RWPE2 (cell line): Measurements from ENCODE around the gene VTI1A.
"Not testable (repeated sequence)": the region's sequence is repeated elsewhere in the genome, so short reads cannot be mapped to it uniquely, and the experiment has no call there.

Experiments
- ATAC-seq: fragments of 200-7000 bp; cut with Tn5 transposase; 3 replicates; pipeline ENCODE4 v1.9.1; 2021; ENCODE audit warnings: low read depth
- DNase-seq: peaks from one replicate; pipeline ENCODE4 v3.0.0-alpha.2; 2020; ENCODE audit warnings: low spot score
- H3K27ac ChIP-seq: fragments of 450-650 bp; 2 replicates; pipeline ENCODE4 v1.5.1; 2017; ENCODE audit warnings: mild to moderate bottlenecking; ENCODE audit not compliant: poor library complexity, severe bottlenecking
- H3K27me3 ChIP-seq: fragments of 250-450 bp; sonication (Bioruptor Pico); 2 replicates; pipeline ENCODE4 v1.5.1; 2021; ENCODE audit warnings: mild to moderate bottlenecking, moderate library complexity; ENCODE audit not compliant: insufficient read depth, poor library complexity, severe bottlenecking
- H3K36me3 ChIP-seq: fragments of 250-450 bp; sonication (Bioruptor Pico); 2 replicates; pipeline ENCODE4 v1.5.1; 2020; ENCODE audit warnings: low read depth, mild to moderate bottlenecking, moderate library complexity
- H3K4me1 ChIP-seq: fragments of 250-450 bp; sonication (Bioruptor Pico); 2 replicates; pipeline ENCODE4 v1.5.1; 2021; ENCODE audit warnings: mild to moderate bottlenecking, moderate library complexity; ENCODE audit not compliant: insufficient read depth, poor library complexity, severe bottlenecking
- H3K4me3 ChIP-seq: fragments of 250-450 bp; sonication (Bioruptor Pico); 2 replicates; pipeline ENCODE4 v1.5.1; 2021; ENCODE audit warnings: mild to moderate bottlenecking, moderate library complexity; ENCODE audit not compliant: severe bottlenecking
- H3K9me3 ChIP-seq: fragments of 250-450 bp; sonication (Bioruptor Pico); 2 replicates; pipeline ENCODE4 v1.5.1; 2021; ENCODE audit warnings: mild to moderate bottlenecking, moderate library complexity; ENCODE audit not compliant: severe bottlenecking
- TF ChIP-seq, protein P1 (sequence below): fragments of 450-650 bp; IDR thresholded peaks from one replicate; pipeline ENCODE4 v1.5.1; 2017; ENCODE audit warnings: mild to moderate bottlenecking, moderate library complexity; ENCODE audit not compliant: poor library complexity, severe bottlenecking

The VTI1A gene

DNA sequence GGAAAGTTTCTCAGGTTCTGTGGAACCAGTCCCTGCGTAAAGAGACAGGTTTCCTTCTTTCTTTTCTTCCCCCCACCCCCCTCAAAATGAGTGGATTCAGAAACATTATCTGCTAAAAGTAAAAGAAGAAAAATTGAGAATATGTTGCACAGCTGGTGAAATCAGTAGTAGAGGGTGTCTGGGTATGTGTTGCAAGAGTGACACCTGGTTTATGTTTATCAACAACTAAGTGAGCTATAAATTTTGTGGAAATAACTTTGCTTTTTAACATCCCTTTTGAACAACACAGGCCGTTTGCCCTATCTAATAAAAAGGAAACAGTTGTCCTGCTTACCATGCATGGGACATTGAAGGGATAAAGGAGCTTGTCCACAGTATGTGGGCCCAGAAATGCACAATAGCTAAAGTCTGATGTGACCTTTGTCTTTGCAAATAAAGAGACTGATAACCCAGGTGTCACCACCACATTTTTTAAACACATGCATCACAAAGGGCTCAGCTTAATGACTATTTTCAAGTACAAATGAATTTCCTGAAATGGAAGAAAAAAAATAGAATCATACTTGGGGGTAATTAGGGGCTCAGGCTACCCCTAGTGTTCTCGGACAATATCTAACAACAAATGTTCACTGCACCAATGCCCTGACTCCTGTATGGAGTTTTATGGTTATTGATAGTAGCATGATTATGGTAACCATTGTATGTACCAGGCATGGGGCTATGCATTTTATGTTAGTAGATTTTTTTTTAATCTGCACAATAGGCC lies 281.3 kb downstream of the VTI1A start:
- no peaks in the 10 kb centered on the region for H3K9me3 ChIP-seq
- ATAC-seq (no peak), DNase-seq (no peak)
- H3K27ac ChIP-seq = no peak overlapping the region
- TF ChIP-seq, protein P1, sequence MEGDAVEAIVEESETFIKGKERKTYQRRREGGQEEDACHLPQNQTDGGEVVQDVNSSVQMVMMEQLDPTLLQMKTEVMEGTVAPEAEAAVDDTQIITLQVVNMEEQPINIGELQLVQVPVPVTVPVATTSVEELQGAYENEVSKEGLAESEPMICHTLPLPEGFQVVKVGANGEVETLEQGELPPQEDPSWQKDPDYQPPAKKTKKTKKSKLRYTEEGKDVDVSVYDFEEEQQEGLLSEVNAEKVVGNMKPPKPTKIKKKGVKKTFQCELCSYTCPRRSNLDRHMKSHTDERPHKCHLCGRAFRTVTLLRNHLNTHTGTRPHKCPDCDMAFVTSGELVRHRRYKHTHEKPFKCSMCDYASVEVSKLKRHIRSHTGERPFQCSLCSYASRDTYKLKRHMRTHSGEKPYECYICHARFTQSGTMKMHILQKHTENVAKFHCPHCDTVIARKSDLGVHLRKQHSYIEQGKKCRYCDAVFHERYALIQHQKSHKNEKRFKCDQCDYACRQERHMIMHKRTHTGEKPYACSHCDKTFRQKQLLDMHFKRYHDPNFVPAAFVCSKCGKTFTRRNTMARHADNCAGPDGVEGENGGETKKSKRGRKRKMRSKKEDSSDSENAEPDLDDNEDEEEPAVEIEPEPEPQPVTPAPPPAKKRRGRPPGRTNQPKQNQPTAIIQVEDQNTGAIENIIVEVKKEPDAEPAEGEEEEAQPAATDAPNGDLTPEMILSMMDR = no peak
- no peaks in the 10 kb centered on the region for H3K27me3 ChIP-seq
- no peak overlapping the region for H3K4me3 ChIP-seq
- peaks cover 10% of the 10 kb centered on the region for H3K4me1 ChIP-seq
- H3K36me3 ChIP-seq = no peaks in the 10 kb centered on the region

GRCh38 chr10:112728997-112729396 lies 282.0 kb downstream of the VTI1A start:
- no peaks in the 10 kb centered on the region for H3K36me3 ChIP-seq
- H3K27me3 ChIP-seq = no peaks in the 10 kb centered on the region
- DNase-seq (no peak), ATAC-seq (no peak)
- no peak overlapping the region for H3K27ac ChIP-seq
- no peaks in the 10 kb centered on the region for H3K9me3 ChIP-seq
- TF ChIP-seq, protein P1 = no peak
- H3K4me1 ChIP-seq = peaks cover 10% of the 10 kb centered on the region
- no peak overlapping the region for H3K4me3 ChIP-seq

DNA sequence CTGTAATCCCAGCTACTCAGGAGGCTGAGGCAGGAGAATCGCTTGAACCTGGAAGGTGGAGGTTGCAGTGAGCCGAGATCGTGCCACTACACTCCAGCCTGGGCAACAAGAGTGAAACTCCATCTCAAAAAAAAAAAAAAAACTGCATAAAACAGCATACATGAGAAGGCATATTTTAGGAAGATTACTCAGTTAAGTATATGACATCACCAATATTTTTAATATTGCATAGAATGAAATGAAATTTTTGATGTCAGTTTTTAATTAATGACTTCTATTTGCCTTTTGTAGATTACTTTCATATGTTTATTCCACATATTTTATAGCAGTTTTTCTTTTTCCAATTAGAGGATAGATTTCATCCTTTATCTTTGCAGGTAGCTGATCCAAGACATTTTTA lies 284.4 kb downstream of the VTI1A start:
- not testable (repeated sequence) for H3K4me1 ChIP-seq, ATAC-seq, H3K27me3 ChIP-seq, H3K36me3 ChIP-seq, H3K9me3 ChIP-seq, DNase-seq, H3K4me3 ChIP-seq
- peak overlapping the region; percentile 43 for H3K27ac ChIP-seq

GRCh38 chr10:112732277-112732921 lies 285.4 kb downstream of the VTI1A start:
- peak; percentile 86 for ATAC-seq
- Histone ChIP-seq H3K36me3 (no peaks in the 10 kb centered on the region), H3K27ac (peak overlapping the region; percentile 43), H3K4me3 (no peak overlapping the region), H3K9me3 (no peaks in the 10 kb centered on the region), H3K4me1 (peaks cover 10% of the 10 kb centered on the region), H3K27me3 (no peaks in the 10 kb centered on the region)
- TF ChIP-seq, protein P1 = no peak
- no peak for DNase-seq

- DNase-seq (no peak), ATAC-seq (no peak)
- no peaks in the 10 kb centered on the region for H3K36me3 ChIP-seq
- peaks cover 10% of the 10 kb centered on the region for H3K4me1 ChIP-seq
- TF ChIP-seq, protein P1 = no peak
- H3K27ac ChIP-seq = no peak overlapping the region
- no peaks in the 10 kb centered on the region for H3K9me3 ChIP-seq
- H3K27me3 ChIP-seq = no peaks in the 10 kb centered on the region
- no peak overlapping the region for H3K4me3 ChIP-seq
These were observed 288.2 kb downstream of the VTI1A start for GRCh38 chr10:112735041-112735695.
